HepG2 (cell line): Measurements from ENCODE around the gene PLA2G4D. TPM values are rescaled to one million over a fixed set of nuclear protein-coding genes. Genes with fewer than 3 reads are reported as not detected.

ENCODE experiments used
- HNRNPK ChIP-seq: fragments of 200-400 bp; formaldehyde crosslinking; IDR thresholded peaks from 2 replicates; pipeline ENCODE4 v1.6.1; 2018; ENCODE audit warnings: low read length, low read depth, moderate library complexity, mild to moderate bottlenecking; ENCODE audit not compliant: poor library complexity, severe bottlenecking
- JUNB ChIP-seq: sonication (generic); formaldehyde crosslinking; IDR thresholded peaks from 2 replicates; pipeline ENCODE4 v1.8.0; 2022; ENCODE audit warnings: missing genetic modification reagents, mild to moderate bottlenecking, borderline replicate concordance
- MYNN ChIP-seq: sonication (generic); formaldehyde crosslinking; IDR thresholded peaks from 2 replicates; pipeline ENCODE4 v1.4.0; 2020; ENCODE audit warnings: mild to moderate bottlenecking, low read depth, missing genetic modification reagents
- RORA ChIP-seq: sonication (generic); formaldehyde crosslinking; IDR thresholded peaks from 2 replicates; pipeline ENCODE4 v1.5.0; 2020; ENCODE audit warnings: mild to moderate bottlenecking, missing genetic modification reagents, moderate library complexity
- SOX6 ChIP-seq, 2 experiments: fragments of 450-650 bp in 1 of 2; sonication (generic) in 1 of 2; formaldehyde crosslinking in 1 of 2; IDR thresholded peaks; 2 replicates each; pipeline versions ENCODE4 v1.4.0 to v1.6.1; 2017 to 2020; ENCODE audit warnings: antibody characterized with exemption in 1 of 2, mild to moderate bottlenecking in 1 of 2, missing genetic modification reagents in 1 of 2
- ZNF674 ChIP-seq: sonication (generic); formaldehyde crosslinking; IDR thresholded peaks from 2 replicates; pipeline ENCODE4 v1.5.0; 2020; ENCODE audit warnings: low read depth, mild to moderate bottlenecking, missing genetic modification reagents
- ZNF724P ChIP-seq: sonication (generic); formaldehyde crosslinking; IDR thresholded peaks from 2 replicates; pipeline ENCODE4 v1.8.0; 2022; ENCODE audit warnings: missing genetic modification reagents, borderline replicate concordance
- ZNF839 ChIP-seq: sonication (generic); formaldehyde crosslinking; IDR thresholded peaks from 2 replicates; pipeline ENCODE4 v1.4.0; 2020; ENCODE audit warnings: missing genetic modification reagents, mild to moderate bottlenecking, borderline replicate concordance
- polyA plus RNA-seq, 8 experiments: library from polyadenylated mRNA; depleted of rRNA in 3 of 8; stranded (reverse) in 7 of 8; unstranded in 1 of 8; fragments of >200 nt; fragmentation: Illumina TruSeq in 4 of 8; extraction: Trizol in 4 of 8; gene quantifications; 2 replicates each; pipeline versions ENCODE4 v1.2.1 to v1.2.3, GENCODE V29; 2011 to 2016; ENCODE audit warnings: low read depth in 4 of 8, missing spikeins in 1 of 8, mixed read lengths in 1 of 8; ENCODE audit not compliant: insufficient read depth in 1 of 8
- total RNA-seq, 5 experiments: library from RNA; depleted of rRNA; stranded (reverse); fragments of >200 nt; fragmentation: Illumina TruSeq; extraction: Trizol; gene quantifications; 2 replicates each; pipeline ENCODE4 v1.2.3, GENCODE V29; 2016; ENCODE audit warnings: low read depth in 1 of 5
- TF ChIP-seq, protein P1 (sequence below): IDR thresholded peaks from 2 replicates; pipeline ENCODE4 v1.6.1; 2016; ENCODE audit warnings: low read depth, missing genetic modification reagents, missing compliant biosample characterization

PLA2G4D gene
- total and polyA plus RNA-seq, 2 of the 13 experiments (the other 11 are each of a cell fraction or from before 2014, with no cell fraction given), result 0.04 to 0.21 TPM

DNA sequence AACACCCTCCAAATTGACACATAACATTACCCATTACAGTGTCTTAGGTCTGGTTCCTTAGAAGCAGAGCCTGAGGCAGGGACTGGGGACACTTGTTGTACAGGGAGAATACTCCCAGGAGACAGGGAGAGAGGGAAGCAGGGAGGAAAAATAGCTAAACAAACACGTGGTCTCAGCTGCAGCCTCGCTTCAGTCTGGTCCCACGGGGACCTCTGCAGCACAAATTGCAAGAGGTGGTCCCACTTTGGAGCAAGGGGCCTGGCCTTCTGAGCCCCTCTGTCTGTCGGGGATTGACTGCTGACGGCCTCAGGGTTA is 25.0 kb upstream of the PLA2G4D start (continued):
- TF ChIP-seq, protein P1, sequence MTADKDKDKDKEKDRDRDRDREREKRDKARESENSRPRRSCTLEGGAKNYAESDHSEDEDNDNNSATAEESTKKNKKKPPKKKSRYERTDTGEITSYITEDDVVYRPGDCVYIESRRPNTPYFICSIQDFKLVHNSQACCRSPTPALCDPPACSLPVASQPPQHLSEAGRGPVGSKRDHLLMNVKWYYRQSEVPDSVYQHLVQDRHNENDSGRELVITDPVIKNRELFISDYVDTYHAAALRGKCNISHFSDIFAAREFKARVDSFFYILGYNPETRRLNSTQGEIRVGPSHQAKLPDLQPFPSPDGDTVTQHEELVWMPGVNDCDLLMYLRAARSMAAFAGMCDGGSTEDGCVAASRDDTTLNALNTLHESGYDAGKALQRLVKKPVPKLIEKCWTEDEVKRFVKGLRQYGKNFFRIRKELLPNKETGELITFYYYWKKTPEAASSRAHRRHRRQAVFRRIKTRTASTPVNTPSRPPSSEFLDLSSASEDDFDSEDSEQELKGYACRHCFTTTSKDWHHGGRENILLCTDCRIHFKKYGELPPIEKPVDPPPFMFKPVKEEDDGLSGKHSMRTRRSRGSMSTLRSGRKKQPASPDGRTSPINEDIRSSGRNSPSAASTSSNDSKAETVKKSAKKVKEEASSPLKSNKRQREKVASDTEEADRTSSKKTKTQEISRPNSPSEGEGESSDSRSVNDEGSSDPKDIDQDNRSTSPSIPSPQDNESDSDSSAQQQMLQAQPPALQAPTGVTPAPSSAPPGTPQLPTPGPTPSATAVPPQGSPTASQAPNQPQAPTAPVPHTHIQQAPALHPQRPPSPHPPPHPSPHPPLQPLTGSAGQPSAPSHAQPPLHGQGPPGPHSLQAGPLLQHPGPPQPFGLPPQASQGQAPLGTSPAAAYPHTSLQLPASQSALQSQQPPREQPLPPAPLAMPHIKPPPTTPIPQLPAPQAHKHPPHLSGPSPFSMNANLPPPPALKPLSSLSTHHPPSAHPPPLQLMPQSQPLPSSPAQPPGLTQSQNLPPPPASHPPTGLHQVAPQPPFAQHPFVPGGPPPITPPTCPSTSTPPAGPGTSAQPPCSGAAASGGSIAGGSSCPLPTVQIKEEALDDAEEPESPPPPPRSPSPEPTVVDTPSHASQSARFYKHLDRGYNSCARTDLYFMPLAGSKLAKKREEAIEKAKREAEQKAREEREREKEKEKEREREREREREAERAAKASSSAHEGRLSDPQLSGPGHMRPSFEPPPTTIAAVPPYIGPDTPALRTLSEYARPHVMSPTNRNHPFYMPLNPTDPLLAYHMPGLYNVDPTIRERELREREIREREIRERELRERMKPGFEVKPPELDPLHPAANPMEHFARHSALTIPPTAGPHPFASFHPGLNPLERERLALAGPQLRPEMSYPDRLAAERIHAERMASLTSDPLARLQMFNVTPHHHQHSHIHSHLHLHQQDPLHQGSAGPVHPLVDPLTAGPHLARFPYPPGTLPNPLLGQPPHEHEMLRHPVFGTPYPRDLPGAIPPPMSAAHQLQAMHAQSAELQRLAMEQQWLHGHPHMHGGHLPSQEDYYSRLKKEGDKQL (CRISPR knock-in tag), result no peak
- no peak for TF ChIP-seq ZNF674 (CRISPR knock-in tag)
- no peak for TF ChIP-seq ZNF839 (CRISPR knock-in tag)
- TF ChIP-seq JUNB (CRISPR knock-in tag), result no peak
- TF ChIP-seq MYNN (CRISPR knock-in tag), result no peak
- TF ChIP-seq RORA (CRISPR knock-in tag), result no peak
- no peak for TF ChIP-seq HNRNPK
- TF ChIP-seq ZNF724P, result no peak
- no peak for TF ChIP-seq SOX6 (IDR thresholded peaks at IDR 0.05)
- no peak for TF ChIP-seq SOX6 (CRISPR knock-in tag; IDR thresholded peaks at IDR 0.05)
